Stimulated activated naive CD8-positive, alpha-beta T cell treated with anti-CD3 and anti-CD28 coated beads, Interleukin-15, Interleukin-2, amounts not matched to agents 100 ng/mL and 50 ng/mL, for 24 hours (primary cell): ENCODE results near the gene PAFAH1B1.

Experiments
- H3K27ac Mint-ChIP-seq: one replicate; pipeline ENCODE4 v1.8.0; 2021; ENCODE audit warnings: mild to moderate bottlenecking, mixed read lengths
- H3K27me3 Mint-ChIP-seq: one replicate; pipeline ENCODE4 v1.8.0; 2021; ENCODE audit warnings: mixed read lengths
- H3K36me3 Mint-ChIP-seq: one replicate; pipeline ENCODE4 v1.8.0; 2021; ENCODE audit warnings: low read depth, mixed read lengths
- H3K4me1 Mint-ChIP-seq: one replicate; pipeline ENCODE4 v1.8.0; 2021; ENCODE audit warnings: low read depth, mixed read lengths
- H3K4me3 Mint-ChIP-seq: one replicate; pipeline ENCODE4 v1.8.0; 2021; ENCODE audit warnings: mild to moderate bottlenecking, mixed read lengths
- H3K9me3 Mint-ChIP-seq: one replicate; pipeline ENCODE4 v1.8.0; 2021; ENCODE audit warnings: mixed read lengths

The PAFAH1B1 gene

DNA sequence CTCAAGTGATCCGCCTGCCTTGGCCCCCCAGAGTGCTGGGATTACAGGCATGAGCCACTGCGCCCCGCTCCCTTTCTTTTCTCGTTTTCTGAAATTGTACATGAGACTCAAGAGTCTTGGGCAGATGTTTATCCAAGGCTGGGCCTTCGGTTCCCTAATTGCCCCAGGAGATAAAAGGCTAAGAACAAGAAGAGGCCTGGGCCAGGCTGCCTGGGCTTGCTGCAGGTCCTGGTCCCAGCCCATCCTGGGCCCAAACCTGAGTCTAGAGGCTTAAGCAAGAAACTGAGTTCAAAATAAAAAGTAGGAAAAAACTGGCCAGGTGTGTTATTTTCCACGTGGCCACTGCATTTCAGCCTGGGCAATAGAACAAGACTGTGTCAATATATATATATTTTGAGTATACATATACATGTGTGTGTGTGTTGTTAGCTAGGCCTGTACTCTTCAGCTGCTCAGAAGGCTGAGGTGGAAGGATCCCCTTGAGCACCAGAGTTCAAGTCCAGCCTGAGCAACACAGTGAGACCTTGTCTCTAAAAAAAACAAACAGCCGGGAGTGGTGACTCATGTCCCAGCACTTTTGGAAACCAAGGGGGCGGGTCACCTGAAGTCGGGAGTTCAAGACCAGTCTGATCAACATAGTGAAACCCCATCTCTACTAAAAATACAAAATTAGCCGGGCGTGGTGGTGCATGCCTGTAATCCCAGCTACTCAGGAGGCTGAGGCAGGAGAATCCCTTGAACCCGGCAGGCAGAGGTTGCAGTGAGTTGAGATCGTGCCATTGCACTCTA lies 124.9 kb downstream of the PAFAH1B1 start:
- H3K4me3 Mint-ChIP-seq: no peak overlapping the region
- no peaks in the 10 kb centered on the region for H3K27me3 Mint-ChIP-seq
- peaks cover 6% of the 10 kb centered on the region for H3K4me1 Mint-ChIP-seq
- H3K9me3 Mint-ChIP-seq: no peaks in the 10 kb centered on the region
- H3K36me3 Mint-ChIP-seq: no peaks in the 10 kb centered on the region
- H3K27ac Mint-ChIP-seq: no peak overlapping the region

DNA sequence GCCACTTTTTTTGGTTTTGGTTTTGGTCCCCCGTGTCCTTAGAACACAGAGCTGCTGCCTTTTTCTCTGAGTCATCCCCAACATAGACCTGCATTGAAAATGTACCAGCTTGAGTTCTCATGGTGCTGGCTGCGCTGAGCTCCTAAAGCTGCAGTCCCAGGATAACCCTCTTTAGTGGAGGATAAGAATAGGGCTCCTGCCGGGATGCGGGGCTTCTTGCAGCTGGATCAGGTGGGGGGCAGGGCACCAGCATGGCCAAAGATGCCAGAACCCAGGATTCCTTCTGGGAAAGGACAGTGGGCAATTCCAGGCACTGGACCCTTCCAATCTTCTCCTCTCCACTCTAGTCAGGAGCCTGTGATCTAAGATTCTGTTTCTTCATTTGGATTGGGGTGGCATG lies 126.4 kb downstream of the PAFAH1B1 start:
- Mint-ChIP-seq H3K36me3 (no peaks in the 10 kb centered on the region), H3K27me3 (no peaks in the 10 kb centered on the region), H3K4me3 (no peak overlapping the region), H3K4me1 (peaks cover 6% of the 10 kb centered on the region), H3K9me3 (no peaks in the 10 kb centered on the region), H3K27ac (no peak overlapping the region)

DNA sequence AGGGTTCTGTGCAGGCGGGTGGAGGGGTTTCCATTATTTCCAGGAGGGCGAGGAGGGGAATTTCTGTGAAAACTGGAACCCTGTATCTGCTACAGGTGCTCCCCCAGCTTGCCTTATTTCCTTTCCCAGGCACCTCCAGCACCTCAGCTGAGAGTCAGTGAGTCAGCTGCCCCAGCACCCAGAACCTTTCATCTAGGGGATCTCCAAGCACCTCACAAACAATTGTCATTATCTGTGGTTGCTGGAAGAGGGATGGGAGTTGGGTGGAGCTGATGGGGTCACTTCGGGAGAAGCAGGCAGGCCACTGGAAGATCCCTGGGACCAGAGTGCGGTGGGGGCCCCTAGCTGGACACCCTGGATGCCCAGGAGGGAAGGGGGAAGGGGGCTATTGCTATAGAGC lies 128.1 kb downstream of the PAFAH1B1 start:
- Mint-ChIP-seq H3K4me3 (no peak overlapping the region), H3K4me1 (peaks cover 6% of the 10 kb centered on the region), H3K9me3 (no peaks in the 10 kb centered on the region), H3K27ac (no peak overlapping the region), H3K36me3 (no peaks in the 10 kb centered on the region), H3K27me3 (peaks cover 7% of the 10 kb centered on the region)

- Mint-ChIP-seq H3K27ac (no peak overlapping the region), H3K9me3 (no peaks in the 10 kb centered on the region), H3K36me3 (no peaks in the 10 kb centered on the region), H3K4me3 (no peak overlapping the region), H3K4me1 (peaks cover 6% of the 10 kb centered on the region), H3K27me3 (peaks cover 13% of the 10 kb centered on the region)
Observed at GRCh38 chr17:2722611-2723010, 129.2 kb downstream of the PAFAH1B1 start.

DNA sequence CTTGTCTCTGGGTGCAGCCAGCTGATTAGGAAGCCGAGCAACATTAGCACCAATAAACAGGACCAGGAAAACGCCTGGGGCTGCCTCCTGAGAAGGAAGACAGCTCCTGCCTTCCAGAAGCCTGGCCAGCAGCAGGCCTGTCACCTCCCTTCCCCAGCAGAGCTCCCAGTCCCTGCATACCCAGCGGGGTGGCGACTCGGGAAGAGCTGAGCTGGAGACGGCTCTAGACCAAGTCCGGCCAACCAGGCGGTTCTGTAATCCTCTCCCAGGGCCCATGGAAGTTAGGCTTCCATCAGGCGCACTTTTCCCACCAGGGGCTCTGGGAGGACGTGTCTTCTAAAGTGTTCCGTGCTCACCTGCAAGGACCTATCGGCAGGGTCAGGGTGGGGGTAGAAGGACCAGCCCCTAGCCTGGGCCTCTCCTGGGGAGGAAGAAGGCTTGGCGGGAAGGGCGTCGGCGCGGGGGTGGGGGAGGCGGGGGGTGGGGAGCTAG lies 130.1 kb downstream of the PAFAH1B1 start:
- Mint-ChIP-seq H3K36me3 (no peaks in the 10 kb centered on the region), H3K27ac (no peak overlapping the region), H3K9me3 (no peaks in the 10 kb centered on the region), H3K4me3 (no peak overlapping the region), H3K4me1 (peaks cover 6% of the 10 kb centered on the region), H3K27me3 (peaks cover 13% of the 10 kb centered on the region)

DNA sequence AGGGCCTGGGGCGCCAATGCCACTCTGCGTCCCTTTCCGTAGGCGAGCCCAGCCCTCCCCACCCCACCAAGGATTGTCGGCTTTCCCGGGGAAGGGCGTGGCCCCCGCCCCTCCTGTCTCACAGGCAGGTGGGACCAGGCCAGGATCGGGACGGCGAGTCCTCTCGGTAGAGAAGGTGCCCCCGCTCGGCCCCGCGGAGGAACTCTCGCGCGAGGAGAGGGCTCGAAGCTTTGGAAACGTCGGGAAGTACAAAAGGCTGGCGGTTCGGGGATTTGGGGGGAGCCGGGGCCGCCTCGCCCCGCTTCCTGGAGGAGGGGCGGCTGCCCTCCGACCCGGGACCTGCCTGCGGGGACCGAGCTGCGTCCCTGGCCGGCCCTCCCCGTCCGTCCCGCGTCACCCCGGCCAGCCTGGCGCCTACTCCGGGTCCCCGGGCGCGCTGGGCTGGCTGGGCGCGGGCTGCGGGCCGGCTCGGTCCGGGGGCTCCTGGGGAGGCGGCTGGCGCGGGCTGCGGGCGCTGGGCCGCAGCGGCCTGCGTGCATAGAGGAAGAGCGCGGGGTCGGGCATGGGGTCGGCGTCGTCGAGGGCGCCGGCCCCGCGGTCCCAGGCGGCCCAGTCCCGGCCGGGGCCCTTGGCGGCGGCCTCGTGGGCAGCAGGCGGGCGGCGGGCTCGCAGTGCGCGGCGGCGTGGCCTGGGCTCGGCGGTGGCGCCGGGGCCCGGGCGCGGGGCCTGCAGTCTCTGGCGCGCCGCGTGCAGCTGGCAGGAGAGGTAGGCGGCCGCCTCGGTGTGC lies 130.7 kb downstream of the PAFAH1B1 start:
- H3K27ac Mint-ChIP-seq: no peak overlapping the region
- no peak overlapping the region for H3K4me3 Mint-ChIP-seq
- no peaks in the 10 kb centered on the region for H3K36me3 Mint-ChIP-seq
- no peaks in the 10 kb centered on the region for H3K9me3 Mint-ChIP-seq
- H3K4me1 Mint-ChIP-seq: peaks cover 6% of the 10 kb centered on the region
- H3K27me3 Mint-ChIP-seq: peaks cover 13% of the 10 kb centered on the region

GRCh38 chr17:2724784-2725164 lies 131.3 kb downstream of the PAFAH1B1 start:
- Mint-ChIP-seq H3K27ac (no peak overlapping the region), H3K27me3 (peaks cover 17% of the 10 kb centered on the region), H3K9me3 (no peaks in the 10 kb centered on the region), H3K4me3 (no peak overlapping the region), H3K4me1 (peaks cover 6% of the 10 kb centered on the region), H3K36me3 (no peaks in the 10 kb centered on the region)

DNA sequence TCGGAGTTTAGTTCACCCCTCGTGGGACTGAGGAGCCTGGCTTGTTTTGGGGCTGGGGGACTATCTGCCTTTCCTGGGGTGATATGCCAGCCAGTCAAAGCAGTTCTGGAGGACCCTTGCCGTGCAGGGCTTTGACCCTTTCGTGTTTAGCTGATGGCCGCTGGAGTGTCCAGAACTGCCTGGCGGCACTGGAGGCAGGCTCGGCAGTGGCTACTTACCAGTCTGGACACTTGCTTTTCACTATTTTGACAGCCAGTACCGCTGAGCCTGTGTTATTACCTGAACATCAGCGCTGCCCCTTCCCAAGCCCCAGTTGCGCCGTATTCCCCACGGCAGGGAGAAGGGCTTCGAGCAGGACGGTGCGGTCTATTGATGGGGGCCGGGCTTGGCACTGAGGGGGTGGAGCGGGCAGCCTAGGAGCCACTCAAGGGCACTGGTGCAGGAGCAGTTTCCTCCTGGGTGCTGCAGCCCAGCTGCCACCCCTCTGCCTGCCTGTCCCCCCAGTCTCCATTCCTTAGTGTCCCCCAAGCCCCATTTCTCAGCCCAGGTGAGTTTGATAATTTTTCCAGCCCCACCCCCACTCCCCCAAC lies 137.4 kb downstream of the PAFAH1B1 start:
- H3K27me3 Mint-ChIP-seq: peaks cover 25% of the 10 kb centered on the region
- H3K9me3 Mint-ChIP-seq: no peaks in the 10 kb centered on the region
- no peaks in the 10 kb centered on the region for H3K4me1 Mint-ChIP-seq
- H3K4me3 Mint-ChIP-seq: no peak overlapping the region
- no peaks in the 10 kb centered on the region for H3K36me3 Mint-ChIP-seq
- H3K27ac Mint-ChIP-seq: no peak overlapping the region

- no peak overlapping the region for H3K4me3 Mint-ChIP-seq
- H3K27ac Mint-ChIP-seq: no peak overlapping the region
- no peaks in the 10 kb centered on the region for H3K36me3 Mint-ChIP-seq
- H3K9me3 Mint-ChIP-seq: no peaks in the 10 kb centered on the region
- peaks cover 25% of the 10 kb centered on the region for H3K27me3 Mint-ChIP-seq
- no peaks in the 10 kb centered on the region for H3K4me1 Mint-ChIP-seq
Observed at GRCh38 chr17:2731807-2732206, 138.4 kb downstream of the PAFAH1B1 start.

- Mint-ChIP-seq H3K4me1 (no peaks in the 10 kb centered on the region), H3K27ac (no peak overlapping the region), H3K4me3 (no peak overlapping the region), H3K9me3 (no peaks in the 10 kb centered on the region), H3K27me3 (peaks cover 13% of the 10 kb centered on the region), H3K36me3 (no peaks in the 10 kb centered on the region)
Observed at GRCh38 chr17:2734939-2735338, 141.5 kb downstream of the PAFAH1B1 start.
